SHP77 (cell line): ENCODE measurements around the gene VAV3.

Experiments
- DNase-seq, 2 experiments: peaks; one replicate each; lab custom pipeline; 2025; lab: John Stamatoyannopoulos, UW

VAV3 gene

DNA sequence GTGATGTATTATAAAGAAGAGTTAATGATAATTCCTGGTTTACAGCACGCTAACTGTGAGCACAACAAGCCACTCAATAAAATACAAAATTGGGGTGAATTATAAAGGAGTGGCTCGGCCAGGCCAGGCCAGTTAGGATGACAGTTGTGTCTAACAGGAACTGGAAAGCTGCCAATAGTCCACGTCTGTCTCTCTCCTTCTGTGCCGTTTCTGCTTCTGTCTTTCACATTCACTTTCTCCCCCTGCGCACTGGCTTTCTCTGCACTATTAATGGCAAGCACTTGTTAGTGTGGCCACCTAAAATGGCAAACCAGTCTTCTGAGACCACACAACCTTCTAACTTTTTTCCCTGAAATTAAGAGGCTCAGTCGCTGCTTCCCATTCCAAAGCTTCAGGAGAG is 429.9 kb downstream of the VAV3 start:
- DNase-seq = peak; percentile 11 to 33

DNA sequence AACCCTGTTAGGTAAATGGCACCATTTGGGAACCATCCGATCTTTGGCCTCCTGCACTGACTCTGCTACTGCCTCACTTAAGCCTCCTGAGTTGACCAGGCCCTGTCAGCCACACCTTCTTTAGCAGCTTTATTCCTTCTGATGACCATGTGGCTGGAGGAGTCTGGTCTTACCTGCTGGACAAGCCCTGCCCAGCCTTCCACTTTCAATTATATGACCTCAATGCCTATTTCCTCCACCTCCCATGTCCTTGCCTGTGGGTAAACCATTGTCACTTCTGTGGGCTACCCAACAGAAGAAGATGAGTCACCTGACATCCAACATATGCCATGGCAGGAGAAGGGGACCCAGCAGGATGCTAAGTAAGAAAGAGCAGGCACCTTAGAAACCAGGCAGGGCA is 430.3 kb downstream of the VAV3 start:
- no peak for DNase-seq

DNA sequence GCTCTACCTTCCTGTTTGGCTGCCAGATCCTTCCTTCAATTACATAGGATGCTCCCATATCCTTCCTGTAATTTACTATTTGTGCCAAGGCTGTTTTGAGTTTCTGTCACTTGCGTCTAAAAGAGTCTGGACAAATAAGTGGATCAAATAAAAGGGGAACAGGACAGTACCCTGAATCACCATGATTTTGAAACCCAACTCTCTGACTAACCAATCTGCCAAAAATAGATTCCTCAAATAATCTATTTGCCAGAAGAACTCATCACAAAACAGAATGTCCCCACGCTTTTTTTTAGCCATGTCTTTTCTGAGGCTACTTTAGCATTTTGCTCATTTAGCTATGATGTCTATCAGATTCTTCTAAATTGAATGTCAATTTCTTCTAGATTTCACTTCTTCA is 431.5 kb downstream of the VAV3 start:
- no peak for DNase-seq

DNA sequence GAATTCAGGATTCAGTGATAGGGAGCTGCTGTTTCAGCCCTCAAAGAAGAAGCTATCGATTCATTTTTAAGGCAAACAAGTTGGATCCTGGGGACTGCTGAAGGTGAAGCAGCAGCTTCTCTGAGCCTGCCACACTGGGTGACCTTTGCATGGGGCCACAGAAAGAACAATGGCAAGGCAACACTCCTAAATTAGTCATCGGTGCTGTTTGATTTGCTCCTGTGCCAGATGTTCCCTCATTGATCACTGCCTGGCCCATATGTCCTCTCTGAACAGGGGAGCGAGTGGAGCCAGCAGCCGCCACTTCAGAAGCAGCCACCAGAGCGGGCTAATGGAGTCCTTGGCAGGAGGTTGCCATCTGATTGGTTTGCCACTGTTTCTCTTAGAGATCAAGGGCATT is 432.7 kb downstream of the VAV3 start:
- peak; percentile 81 to 86 for DNase-seq

DNA sequence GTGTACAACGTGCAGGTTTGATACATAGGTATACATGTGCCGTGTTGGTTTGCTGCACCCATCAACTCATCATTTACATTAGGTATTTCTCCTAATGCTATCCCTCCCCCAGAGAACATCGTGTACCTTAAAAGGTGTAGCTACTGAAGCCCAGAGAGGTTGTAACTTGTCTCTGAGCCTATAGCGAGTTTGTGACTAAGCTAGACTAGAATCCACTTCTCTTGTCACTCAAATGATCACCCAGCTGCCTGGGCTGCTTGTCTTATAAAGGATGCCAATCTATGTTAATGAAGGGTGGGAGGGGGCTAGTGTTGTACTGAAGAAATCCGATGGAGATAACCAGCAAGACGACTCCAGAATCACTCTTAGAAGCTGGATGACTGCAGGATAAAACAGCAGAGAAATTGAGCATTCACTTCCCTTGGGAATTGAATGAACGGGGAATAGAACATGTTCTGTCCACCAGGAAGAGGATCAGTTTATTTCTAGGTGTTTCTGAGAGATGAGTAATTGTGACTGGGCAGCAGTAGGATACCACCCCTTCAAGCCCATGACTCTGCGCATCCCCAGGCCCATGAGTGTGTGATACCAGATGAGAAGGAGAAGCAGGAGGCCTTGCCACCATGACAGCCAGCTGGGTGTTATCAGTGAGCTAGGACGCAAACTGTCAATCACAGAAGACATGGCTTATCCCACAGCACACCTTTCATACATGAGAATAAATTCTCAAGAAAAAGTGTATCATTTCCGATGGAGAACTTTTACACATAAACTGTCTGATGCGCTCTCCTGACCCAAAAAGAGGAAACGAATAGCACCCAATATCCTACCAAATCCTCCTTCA is 433.7 kb downstream of the VAV3 start:
- peak in 1 of 2 experiments; percentile 7 for DNase-seq

DNA sequence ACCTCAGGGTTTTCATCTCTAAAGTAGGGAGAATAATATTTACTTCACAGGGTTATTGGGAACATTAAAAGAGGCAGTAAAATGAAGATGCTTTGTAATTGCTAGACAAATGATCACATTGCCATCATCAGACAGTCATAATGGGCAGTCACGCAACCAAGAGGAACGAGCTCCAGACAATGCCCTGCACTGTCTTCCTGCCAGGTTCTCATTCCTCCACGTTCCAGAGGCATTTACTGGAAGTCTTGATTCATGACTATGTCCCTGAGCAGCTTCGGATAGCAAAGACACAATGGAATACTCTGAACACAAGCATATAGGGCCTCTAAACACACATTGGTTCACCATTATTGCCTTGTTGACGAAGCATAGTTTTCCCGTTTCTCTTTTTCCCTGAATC is 434.4 kb downstream of the VAV3 start:
- DNase-seq = peak; percentile 18 to 51

DNA sequence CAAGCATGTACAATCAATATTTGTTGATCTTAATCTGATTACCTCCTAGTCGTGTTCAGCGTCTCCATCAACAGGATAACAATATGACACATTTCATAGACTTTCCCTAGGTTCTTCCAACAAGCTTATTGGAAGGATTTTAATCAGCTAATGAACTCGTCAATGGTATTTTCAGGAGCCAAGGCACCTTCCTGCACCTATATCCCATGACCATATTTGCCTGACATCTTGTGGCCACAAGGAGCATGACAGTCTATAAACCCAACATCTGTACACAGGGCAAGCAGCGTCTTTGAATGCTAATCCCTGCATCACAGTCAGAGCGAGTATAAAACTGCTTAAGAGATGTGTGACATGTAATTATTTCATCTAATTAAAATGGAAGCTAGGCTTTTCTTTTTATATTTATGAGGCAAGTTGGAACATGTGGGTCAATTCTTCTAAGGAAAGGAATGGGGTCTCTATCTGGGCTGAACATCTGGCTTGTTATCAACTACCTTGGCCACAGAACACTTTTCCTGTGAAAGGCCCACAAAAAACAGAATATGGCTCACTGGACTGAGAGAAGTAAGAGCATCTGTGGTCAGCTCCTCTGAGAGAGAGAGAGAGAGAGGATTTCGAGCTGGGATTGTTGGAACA is 435.4 kb downstream of the VAV3 start:
- DNase-seq = peak; percentile 59 to 68

DNA sequence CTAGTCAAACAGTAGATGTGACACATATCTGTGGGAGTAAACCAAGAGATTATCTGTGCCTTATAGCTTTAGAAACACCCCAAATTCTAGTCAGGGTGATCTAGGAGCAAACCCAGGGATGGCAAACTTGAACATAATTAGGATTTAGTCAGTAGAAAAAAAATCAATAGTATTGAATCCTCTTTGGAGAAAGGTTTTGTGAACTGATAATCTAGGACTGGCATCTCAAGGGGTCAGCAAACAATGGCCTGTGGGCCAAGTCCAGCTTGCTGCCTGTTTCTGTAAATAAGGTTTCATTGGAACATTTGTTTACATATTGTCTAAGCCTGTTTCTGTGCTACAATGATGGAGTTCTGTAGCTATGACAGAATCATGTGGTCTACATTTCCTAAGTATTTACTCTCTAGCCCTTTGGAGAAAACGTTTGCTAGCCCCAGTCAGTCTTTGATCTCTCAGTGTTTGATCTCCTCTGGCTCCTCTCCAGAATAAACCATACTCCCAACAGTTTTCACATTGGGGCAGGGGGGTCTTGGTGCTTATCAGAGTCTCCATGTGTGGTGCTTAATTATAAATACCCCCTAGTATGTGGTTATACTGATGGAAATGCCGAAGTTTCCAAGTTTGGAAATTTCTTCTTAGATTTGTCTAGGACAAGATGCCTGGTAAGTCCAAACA is 438.3 kb downstream of the VAV3 start:
- DNase-seq = peak in 1 of 2 experiments; percentile 29

DNA sequence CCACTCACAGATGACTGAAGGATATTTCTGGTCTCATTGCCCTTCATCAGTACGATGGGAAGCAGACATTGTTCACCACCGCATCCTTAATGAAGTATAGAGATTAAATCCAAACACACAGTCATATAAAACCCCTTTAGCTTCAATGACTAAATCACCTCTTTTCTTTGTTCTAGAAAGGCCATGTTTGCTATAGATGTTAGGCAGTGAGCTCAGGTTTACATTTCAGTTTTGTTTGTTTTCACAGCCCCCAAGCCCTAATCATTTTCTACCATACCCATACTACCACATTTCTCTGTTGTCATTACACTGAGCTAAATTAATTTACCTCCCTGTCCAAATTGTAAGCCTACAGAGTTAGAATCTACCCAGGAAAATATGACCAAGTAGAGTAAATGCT is 439.0 kb downstream of the VAV3 start:
- peak in 1 of 2 experiments; percentile 51 for DNase-seq

DNA sequence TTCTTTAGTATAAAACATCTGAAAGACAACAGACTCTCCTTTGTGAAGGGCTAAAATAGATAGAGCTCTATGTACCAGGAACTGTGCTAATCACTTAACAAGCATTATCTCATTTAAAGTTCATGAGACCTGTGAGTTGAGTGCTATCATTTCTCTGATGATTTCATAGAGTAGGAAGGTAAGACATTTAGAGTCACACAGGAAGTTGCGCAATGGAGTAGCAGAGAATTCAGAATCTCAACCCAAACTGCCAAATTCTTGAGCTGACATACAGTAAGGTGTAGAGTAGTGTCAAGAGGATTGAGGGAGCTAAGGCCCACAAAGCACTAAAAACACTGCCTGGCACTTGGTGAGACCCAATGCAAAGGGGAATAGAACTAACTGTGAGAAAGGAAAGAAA is 439.8 kb downstream of the VAV3 start:
- no peak for DNase-seq

DNA sequence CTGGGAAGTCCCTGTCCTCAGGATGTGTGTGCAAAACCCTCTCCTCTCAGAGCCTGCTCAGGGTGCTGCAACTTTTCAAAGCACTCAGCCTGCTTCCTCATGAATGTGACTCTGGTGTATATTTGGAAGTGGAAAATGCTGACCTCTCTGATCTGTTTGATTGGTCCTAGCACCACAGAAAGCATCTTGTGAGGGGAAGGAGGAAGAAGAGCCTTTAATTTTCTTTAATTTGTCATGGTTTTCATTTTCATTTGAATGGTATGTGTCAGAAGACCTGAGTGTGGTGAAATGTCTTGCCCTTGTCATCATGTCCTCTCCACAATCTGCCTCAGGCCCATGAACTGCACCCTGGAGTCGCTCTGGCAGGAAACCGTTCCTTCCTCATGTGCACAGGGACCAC is 440.7 kb downstream of the VAV3 start:
- DNase-seq = no peak

DNA sequence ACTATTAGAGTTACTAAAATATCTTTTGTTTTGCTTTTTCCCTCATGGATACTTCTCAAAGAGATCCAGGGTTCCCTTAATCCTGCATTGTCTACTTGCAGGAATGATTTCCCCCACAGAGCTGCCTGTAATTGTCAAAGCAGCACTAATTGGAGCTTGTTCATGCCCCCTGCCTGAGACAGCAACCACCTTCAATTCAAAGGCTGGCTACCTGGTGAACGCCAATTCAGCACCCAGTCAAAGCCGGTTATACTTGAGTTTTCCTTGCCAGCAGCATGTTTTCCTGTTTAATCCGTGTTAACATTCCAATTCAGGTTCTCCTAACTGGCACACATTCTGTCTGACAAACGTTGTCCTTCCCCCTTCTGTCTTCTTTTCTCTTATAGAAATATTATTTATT is 441.2 kb downstream of the VAV3 start:
- no peak for DNase-seq

DNA sequence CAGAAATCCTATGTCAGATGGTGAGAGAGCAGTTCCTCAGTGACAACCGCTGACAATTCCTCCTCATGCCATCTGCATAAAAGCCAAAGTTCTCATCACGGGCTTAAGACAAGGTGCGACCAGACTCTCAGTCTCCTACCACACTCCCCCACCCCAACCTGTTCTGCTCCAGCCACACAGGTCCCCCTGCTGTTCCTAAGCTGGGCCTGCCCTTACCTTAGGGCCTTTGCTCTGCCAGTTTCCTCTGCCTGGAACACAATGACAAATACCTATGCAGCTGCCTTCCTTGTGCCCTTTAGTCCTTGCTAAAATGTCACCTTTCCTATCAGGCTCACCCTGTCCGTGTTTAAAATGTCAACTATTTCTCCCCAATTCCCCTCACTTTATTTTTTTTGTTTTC is 441.9 kb downstream of the VAV3 start:
- no peak for DNase-seq
